Gastroesophageal sphincter (tissue), 3 donors: ENCODE data around the gene NPY4R.
"Not testable (repeated sequence)": the region's sequence is repeated elsewhere in the genome, so short reads cannot be mapped to it uniquely, and the experiment has no call there.

Experiments used
- EP300 ChIP-seq: sonication (generic); formaldehyde crosslinking; IDR thresholded peaks from one replicate; pipeline ENCODE4 v1.6.1; 2017; ENCODE audit warnings: antibody characterized with exemption, mild to moderate bottlenecking
- POLR2A ChIP-seq, 2 donors: fragments of 450-650 bp; IDR thresholded peaks; one replicate each; pipeline ENCODE4 v1.6.1; 2017; ENCODE audit warnings: antibody characterized with exemption in 2 of 2, mild to moderate bottlenecking in 2 of 2, moderate library complexity in 1 of 2
- TF ChIP-seq, protein P1 (sequence below), 4 experiments: fragments of 200-600 bp in 2 of 4; fragments of 450-650 bp in 2 of 4; sonication (generic) in 1 of 4; IDR thresholded peaks; one replicate each; pipeline ENCODE4 v1.5.1; 2017 to 2019; ENCODE audit warnings: antibody characterized with exemption in 4 of 4, mild to moderate bottlenecking in 2 of 4, moderate library complexity in 2 of 4

DNA sequence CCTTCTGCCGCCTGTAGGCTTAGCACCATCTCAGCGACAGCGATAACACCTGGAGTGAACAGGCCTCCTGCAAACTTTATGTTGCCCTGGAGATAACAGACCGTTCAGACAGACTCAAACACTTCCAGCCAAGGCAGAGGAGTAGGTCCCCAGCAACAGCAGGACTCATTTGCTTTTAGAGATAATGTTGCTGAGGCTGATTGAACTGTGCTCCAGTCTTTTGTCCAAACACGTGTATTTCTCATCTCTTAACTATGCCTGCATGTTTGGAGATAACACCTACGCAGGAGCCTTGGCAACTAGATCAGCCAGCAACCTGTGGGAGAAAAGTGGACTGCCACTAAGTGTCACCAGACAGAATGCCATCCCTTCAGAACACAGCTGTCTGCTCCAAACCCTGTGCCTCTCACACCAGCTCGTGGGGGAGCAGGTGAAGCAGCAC is 23.9 kb downstream of the NPY4R start:
- TF ChIP-seq POLR2A (IDR thresholded peaks at IDR 0.05); EP300: not testable (repeated sequence)
- TF ChIP-seq, protein P1, sequence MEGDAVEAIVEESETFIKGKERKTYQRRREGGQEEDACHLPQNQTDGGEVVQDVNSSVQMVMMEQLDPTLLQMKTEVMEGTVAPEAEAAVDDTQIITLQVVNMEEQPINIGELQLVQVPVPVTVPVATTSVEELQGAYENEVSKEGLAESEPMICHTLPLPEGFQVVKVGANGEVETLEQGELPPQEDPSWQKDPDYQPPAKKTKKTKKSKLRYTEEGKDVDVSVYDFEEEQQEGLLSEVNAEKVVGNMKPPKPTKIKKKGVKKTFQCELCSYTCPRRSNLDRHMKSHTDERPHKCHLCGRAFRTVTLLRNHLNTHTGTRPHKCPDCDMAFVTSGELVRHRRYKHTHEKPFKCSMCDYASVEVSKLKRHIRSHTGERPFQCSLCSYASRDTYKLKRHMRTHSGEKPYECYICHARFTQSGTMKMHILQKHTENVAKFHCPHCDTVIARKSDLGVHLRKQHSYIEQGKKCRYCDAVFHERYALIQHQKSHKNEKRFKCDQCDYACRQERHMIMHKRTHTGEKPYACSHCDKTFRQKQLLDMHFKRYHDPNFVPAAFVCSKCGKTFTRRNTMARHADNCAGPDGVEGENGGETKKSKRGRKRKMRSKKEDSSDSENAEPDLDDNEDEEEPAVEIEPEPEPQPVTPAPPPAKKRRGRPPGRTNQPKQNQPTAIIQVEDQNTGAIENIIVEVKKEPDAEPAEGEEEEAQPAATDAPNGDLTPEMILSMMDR (IDR thresholded peaks at IDR 0.05), result not testable (repeated sequence)
